WERI-Rb-1 (cell line): ENCODE data around the gene RBM18.

Source experiments
- DNase-seq: peaks from one replicate; pipeline ENCODE4 v3.0.0-alpha.2; 2020
- H3K27ac ChIP-seq: fragments of 250-450 bp; sonication (Bioruptor Pico); 2 replicates; pipeline ENCODE4 v1.5.1; 2020; ENCODE audit warnings: mild to moderate bottlenecking, moderate library complexity
- H3K27me3 ChIP-seq: fragments of 250-450 bp; sonication (Bioruptor Pico); 2 replicates; pipeline ENCODE4 v1.5.1; 2021; ENCODE audit warnings: mild to moderate bottlenecking, low read depth, moderate library complexity; ENCODE audit not compliant: insufficient read depth, severe bottlenecking
- H3K36me3 ChIP-seq: fragments of 250-450 bp; sonication (Bioruptor Pico); 2 replicates; pipeline ENCODE4 v1.5.1; 2020; ENCODE audit warnings: mild to moderate bottlenecking, moderate library complexity
- H3K4me3 ChIP-seq: 2 replicates; pipeline ENCODE4 v1.5.1; 2011; ENCODE audit warnings: low read depth, mild to moderate bottlenecking, control low read depth, low read length
- H3K9me3 ChIP-seq: fragments of 250-450 bp; sonication (Bioruptor Pico); 2 replicates; pipeline ENCODE4 v1.5.1; 2021; ENCODE audit warnings: mild to moderate bottlenecking, moderate library complexity; ENCODE audit not compliant: severe bottlenecking
- TF ChIP-seq, protein P1 (sequence below): IDR thresholded peaks from 2 replicates; pipeline ENCODE4 v1.5.1; 2011; ENCODE audit warnings: low read depth, mild to moderate bottlenecking, control low read depth, inconsistent platforms, low read length

RBM18 gene

GRCh38 chr9:122258886-122259415 lies 5.7 kb downstream of the RBM18 start:
- Histone ChIP-seq H3K27me3 (no peaks in the 10 kb centered on the region), H3K4me3 (no peak overlapping the region), H3K36me3 (peaks cover 54% of the 10 kb centered on the region), H3K9me3 (no peaks in the 10 kb centered on the region), H3K27ac (no peak overlapping the region)
- no peak for DNase-seq
- TF ChIP-seq, protein P1, sequence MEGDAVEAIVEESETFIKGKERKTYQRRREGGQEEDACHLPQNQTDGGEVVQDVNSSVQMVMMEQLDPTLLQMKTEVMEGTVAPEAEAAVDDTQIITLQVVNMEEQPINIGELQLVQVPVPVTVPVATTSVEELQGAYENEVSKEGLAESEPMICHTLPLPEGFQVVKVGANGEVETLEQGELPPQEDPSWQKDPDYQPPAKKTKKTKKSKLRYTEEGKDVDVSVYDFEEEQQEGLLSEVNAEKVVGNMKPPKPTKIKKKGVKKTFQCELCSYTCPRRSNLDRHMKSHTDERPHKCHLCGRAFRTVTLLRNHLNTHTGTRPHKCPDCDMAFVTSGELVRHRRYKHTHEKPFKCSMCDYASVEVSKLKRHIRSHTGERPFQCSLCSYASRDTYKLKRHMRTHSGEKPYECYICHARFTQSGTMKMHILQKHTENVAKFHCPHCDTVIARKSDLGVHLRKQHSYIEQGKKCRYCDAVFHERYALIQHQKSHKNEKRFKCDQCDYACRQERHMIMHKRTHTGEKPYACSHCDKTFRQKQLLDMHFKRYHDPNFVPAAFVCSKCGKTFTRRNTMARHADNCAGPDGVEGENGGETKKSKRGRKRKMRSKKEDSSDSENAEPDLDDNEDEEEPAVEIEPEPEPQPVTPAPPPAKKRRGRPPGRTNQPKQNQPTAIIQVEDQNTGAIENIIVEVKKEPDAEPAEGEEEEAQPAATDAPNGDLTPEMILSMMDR, result no peak

DNA sequence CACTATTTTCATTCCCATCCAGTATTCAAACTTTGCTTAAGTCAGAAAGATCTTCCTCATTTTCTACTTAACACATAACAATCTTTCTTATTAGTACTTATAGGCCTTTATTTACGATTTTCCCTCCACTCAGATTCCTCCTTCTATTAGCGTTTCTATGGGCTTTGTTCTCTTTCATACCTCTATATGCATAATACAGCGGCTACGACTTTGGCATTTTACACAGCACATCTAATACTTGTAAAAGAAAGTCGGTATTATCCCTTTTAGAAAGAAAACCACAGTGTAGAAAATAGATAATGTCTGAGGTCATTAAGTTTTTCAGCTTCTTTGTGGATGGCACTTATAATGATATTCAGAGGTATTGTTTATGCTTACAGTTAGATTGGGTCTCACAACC lies 8.4 kb downstream of the RBM18 start:
- Histone ChIP-seq H3K27ac (no peak overlapping the region), H3K36me3 (peaks cover 41% of the 10 kb centered on the region), H3K9me3 (no peaks in the 10 kb centered on the region), H3K27me3 (no peaks in the 10 kb centered on the region), H3K4me3 (no peak overlapping the region)
- TF ChIP-seq, protein P1, result no peak
- no peak for DNase-seq

- no peaks in the 10 kb centered on the region for H3K27me3 ChIP-seq
- H3K27ac ChIP-seq, result no peak overlapping the region
- H3K36me3 ChIP-seq, result peaks cover 31% of the 10 kb centered on the region
Measured at GRCh38 chr9:122254761-122255160, 9.9 kb downstream of the RBM18 start.

DNA sequence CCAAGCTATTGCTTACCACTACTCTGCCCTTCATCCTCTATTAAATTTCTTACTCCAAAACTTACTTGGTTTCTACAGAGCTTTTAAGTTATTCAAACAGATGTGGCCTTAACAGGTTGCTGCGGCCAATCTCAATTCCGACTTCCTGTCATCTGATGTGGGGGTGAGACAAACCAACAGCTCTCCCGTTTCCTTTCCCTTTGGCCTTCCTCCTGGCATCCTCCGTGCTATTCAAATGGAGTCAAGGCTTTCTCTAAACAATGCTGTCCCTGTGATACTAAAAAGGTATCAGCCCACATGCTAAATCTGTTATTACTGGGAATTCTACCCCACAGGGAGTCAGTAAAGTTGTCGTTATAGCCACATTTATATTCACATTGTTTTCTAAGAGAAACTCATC lies 11.8 kb downstream of the RBM18 start:
- Histone ChIP-seq H3K27ac (no peak overlapping the region), H3K36me3 (peaks cover 22% of the 10 kb centered on the region), H3K4me3 (no peak overlapping the region), H3K9me3 (no peaks in the 10 kb centered on the region), H3K27me3 (no peaks in the 10 kb centered on the region)
- TF ChIP-seq, protein P1, result no peak
- DNase-seq, result no peak

More at GRCh38 chr9:122254761-122255160, 9.9 kb downstream of the RBM18 start:
- DNase-seq, result no peak
- Histone ChIP-seq H3K4me3 (no peak overlapping the region), H3K9me3 (no peaks in the 10 kb centered on the region)
- TF ChIP-seq, protein P1, result no peak

- Histone ChIP-seq H3K4me3 (no peak overlapping the region), H3K36me3 (peaks cover 30% of the 10 kb centered on the region), H3K9me3 (no peaks in the 10 kb centered on the region), H3K27me3 (no peaks in the 10 kb centered on the region), H3K27ac (no peak overlapping the region)
- TF ChIP-seq, protein P1, result no peak
- DNase-seq, result no peak
Measured at GRCh38 chr9:122251351-122251750, 13.3 kb downstream of the RBM18 start.

DNA sequence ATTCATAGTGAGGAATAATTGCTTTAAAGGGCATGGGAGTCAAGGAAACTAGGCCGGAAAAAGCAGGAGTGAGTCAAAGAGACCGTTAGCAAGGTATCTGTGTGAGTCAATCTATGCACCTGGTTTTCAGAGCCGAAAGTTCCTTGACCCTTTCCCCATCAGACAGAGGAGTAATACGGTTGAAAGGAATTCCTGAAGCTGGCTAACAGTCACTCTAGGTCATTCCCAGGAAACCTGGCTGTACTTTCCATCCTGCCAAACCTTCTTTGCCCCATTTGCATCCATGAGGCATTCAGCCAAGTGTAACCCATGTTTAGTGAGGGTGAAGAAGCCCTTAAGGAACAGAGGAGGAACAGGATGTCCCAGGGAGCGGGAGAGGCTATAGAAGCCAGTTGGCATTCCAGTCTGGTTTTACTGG lies 16.2 kb downstream of the RBM18 start:
- TF ChIP-seq, protein P1, result no peak
- DNase-seq, result no peak
- Histone ChIP-seq H3K36me3 (peaks cover 45% of the 10 kb centered on the region), H3K9me3 (no peaks in the 10 kb centered on the region), H3K4me3 (no peak overlapping the region), H3K27me3 (no peaks in the 10 kb centered on the region), H3K27ac (no peak overlapping the region)
